Measurements from ENCODE around the gene CNR2. TPM values are rescaled to one million over a fixed set of nuclear protein-coding genes. Genes with fewer than 3 reads are reported as not detected.

Gene CNR2
- total RNA-seq, 1 donor from 2014 or later = not detected

DNA sequence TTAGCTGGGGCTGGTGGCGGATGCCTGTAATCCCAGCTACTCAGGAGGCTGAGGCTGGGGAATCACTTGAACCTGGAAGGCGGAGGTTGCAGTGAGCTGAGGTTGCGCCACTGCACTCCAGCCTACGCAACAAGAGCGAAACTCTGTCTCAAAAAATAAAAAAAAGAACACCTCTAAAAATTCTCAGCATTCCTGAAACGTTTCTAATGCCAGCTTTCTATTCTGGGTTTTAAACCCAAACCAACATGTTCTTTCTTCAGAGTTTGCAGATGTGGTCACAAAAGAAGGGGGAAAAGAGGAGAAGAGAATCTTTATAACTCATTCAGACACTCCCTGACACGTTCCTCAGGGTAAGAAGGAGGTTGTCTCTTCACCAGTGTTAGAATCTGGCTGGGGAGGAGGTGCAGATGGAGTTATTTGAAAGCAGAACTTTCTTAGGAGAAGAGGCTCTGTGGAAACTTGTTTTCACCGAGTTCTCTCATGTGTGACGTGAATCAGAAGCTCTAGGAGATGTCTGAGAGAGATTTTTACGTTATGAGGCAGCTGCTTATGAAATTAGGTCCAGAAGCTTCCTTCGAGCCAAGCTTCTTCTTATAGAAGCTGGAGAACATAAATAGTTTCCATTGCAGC is 17.8 kb upstream of the CNR2 start:
- Mint-ChIP-seq H3K9me3 (ENCODE audit: low read depth) (no peaks in the 10 kb centered on the region), H3K4me1 (ENCODE audit: low read depth) (no peaks in the 10 kb centered on the region), H3K4me3 (ENCODE audit: low read depth) (no peak overlapping the region), H3K36me3 (ENCODE audit: insufficient read depth) (no peaks in the 10 kb centered on the region), H3K27ac (no peak overlapping the region), H3K27me3 (peaks cover 2% of the 10 kb centered on the region)
- no peak for DNase-seq (ENCODE audit: low spot score, unreplicated experiment)
- TF ChIP-seq, protein P1, sequence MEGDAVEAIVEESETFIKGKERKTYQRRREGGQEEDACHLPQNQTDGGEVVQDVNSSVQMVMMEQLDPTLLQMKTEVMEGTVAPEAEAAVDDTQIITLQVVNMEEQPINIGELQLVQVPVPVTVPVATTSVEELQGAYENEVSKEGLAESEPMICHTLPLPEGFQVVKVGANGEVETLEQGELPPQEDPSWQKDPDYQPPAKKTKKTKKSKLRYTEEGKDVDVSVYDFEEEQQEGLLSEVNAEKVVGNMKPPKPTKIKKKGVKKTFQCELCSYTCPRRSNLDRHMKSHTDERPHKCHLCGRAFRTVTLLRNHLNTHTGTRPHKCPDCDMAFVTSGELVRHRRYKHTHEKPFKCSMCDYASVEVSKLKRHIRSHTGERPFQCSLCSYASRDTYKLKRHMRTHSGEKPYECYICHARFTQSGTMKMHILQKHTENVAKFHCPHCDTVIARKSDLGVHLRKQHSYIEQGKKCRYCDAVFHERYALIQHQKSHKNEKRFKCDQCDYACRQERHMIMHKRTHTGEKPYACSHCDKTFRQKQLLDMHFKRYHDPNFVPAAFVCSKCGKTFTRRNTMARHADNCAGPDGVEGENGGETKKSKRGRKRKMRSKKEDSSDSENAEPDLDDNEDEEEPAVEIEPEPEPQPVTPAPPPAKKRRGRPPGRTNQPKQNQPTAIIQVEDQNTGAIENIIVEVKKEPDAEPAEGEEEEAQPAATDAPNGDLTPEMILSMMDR (IDR thresholded peaks at IDR 0.05; ENCODE audit: unreplicated experiment) = no peak

DNA sequence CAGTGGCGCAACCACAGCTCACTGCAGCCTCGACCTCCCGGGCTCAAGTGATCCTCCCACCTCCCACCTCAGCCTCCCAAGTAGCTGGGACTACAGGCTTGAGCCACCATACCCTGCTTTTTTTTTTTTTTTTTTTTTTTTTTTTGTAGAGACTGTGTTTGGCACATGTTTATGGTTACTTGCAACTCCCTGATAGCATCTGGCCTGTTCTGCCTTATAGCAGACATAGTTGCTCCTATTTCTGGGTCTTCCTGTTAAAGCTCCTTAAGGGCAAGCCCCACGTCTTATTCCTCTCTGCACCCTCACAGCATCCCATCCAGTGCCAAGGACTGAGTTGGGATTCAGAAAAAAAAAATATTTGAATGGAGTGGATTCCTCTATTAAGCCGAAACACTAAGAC is 17.1 kb upstream of the CNR2 start:
- no peaks in the 10 kb centered on the region for H3K4me1 Mint-ChIP-seq (ENCODE audit: low read depth)
- H3K9me3 Mint-ChIP-seq (ENCODE audit: low read depth) = no peaks in the 10 kb centered on the region
- TF ChIP-seq, protein P1 (IDR thresholded peaks at IDR 0.05; ENCODE audit: unreplicated experiment) = no peak
- H3K4me3 Mint-ChIP-seq (ENCODE audit: low read depth) = no peak overlapping the region
- no peaks in the 10 kb centered on the region for H3K36me3 Mint-ChIP-seq (ENCODE audit: insufficient read depth)
- no peak for DNase-seq (ENCODE audit: low spot score, unreplicated experiment)
- H3K27ac Mint-ChIP-seq = no peak overlapping the region
- H3K27me3 Mint-ChIP-seq = peaks cover 2% of the 10 kb centered on the region

DNA sequence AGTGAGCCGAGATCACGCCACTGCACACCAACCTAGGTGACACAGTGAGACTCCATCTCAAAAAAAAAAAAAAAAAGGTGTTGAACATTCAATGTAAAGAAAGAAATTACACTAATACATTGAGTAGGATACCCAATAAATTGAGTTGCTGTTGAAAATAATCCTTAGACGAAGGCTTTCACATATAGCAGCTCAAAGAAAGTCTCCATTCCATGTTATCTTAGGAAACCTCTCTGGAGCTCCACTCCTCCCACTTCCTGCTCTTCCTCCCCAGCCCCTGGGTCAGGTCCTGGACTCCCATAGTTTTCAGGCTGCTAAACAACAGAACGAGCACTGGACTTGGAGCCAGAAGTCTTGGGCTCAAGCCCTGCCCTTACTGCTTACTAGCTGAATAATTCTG is 15.6 kb upstream of the CNR2 start:
- no peaks in the 10 kb centered on the region for H3K4me1 Mint-ChIP-seq (ENCODE audit: low read depth)
- no peak overlapping the region for H3K4me3 Mint-ChIP-seq (ENCODE audit: low read depth)
- H3K27ac Mint-ChIP-seq = no peak overlapping the region
- DNase-seq (ENCODE audit: low spot score, unreplicated experiment) = no peak
- no peaks in the 10 kb centered on the region for H3K9me3 Mint-ChIP-seq (ENCODE audit: low read depth)
- peaks cover 2% of the 10 kb centered on the region for H3K27me3 Mint-ChIP-seq
- H3K36me3 Mint-ChIP-seq (ENCODE audit: insufficient read depth) = no peaks in the 10 kb centered on the region
- TF ChIP-seq, protein P1 (IDR thresholded peaks at IDR 0.05; ENCODE audit: unreplicated experiment) = no peak

DNA sequence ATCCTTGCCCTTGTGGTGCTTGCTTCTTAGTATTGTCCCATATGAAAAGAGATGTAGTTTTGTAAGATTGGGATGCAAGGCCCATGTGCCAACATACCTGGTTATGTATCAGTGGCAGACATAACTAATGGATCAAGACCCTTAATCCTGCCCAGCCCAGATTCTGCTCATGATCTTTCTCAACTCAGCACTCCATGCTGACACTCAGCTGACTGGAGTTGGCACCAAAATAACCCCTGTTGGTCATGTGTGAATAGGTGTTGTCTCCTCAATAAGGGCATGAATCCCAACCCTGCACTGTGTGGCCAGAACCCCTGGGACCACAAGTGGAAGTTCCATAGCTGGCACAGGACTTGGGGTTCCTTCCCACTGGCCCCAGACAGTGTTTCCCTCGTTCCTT is 13.9 kb upstream of the CNR2 start:
- Mint-ChIP-seq H3K9me3 (ENCODE audit: low read depth) (no peaks in the 10 kb centered on the region), H3K4me3 (ENCODE audit: low read depth) (no peak overlapping the region), H3K27ac (no peak overlapping the region), H3K4me1 (ENCODE audit: low read depth) (no peaks in the 10 kb centered on the region), H3K36me3 (ENCODE audit: insufficient read depth) (no peaks in the 10 kb centered on the region), H3K27me3 (peaks cover 2% of the 10 kb centered on the region)
- TF ChIP-seq, protein P1 (IDR thresholded peaks at IDR 0.05; ENCODE audit: unreplicated experiment) = no peak
- DNase-seq (ENCODE audit: low spot score, unreplicated experiment) = no peak

DNA sequence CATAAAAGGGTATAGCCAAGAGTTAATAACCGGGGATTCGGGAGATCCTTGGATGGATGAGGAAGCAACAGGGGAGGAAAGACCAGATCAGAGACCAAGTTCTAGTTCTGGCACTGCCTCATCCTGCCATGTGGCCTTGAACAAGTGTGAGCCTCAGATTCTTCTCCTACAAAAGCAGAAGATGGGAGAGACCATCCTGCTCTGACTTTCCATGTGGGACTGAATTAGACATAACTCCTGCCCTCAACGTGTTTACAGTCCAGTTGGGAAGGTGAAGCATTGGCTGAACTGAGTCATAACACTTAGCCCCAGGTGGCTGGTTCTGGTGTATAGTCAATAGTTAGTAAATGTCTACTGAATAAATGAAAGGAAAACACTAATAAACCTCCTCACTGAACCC is 12.1 kb upstream of the CNR2 start:
- no peaks in the 10 kb centered on the region for H3K9me3 Mint-ChIP-seq (ENCODE audit: low read depth)
- no peak for DNase-seq (ENCODE audit: low spot score, unreplicated experiment)
- no peak overlapping the region for H3K4me3 Mint-ChIP-seq (ENCODE audit: low read depth)
- H3K36me3 Mint-ChIP-seq (ENCODE audit: insufficient read depth) = no peaks in the 10 kb centered on the region
- H3K27ac Mint-ChIP-seq = no peak overlapping the region
- H3K4me1 Mint-ChIP-seq (ENCODE audit: low read depth) = no peaks in the 10 kb centered on the region
- TF ChIP-seq, protein P1 (IDR thresholded peaks at IDR 0.05; ENCODE audit: unreplicated experiment) = no peak
- peaks cover 2% of the 10 kb centered on the region for H3K27me3 Mint-ChIP-seq

Data from progenitor cell of endocrine pancreas (in vitro differentiated cells).